T-helper 22 cell (primary cell): Measurements from ENCODE around the gene DCC.

Experiments used
- DNase-seq: peaks from one replicate; pipeline ENCODE4 v3.0.0-alpha.2; 2020; ENCODE audit warnings: low read depth

The DCC gene

GRCh38 chr18:52824126-52824525 lies 484.1 kb downstream of the DCC start:
- DNase-seq, result no peak

- DNase-seq, result no peak
Measured at GRCh38 chr18:52826994-52827393, 487.0 kb downstream of the DCC start.

- no peak for DNase-seq
Measured at GRCh38 chr18:52829320-52829719, 489.3 kb downstream of the DCC start.

GRCh38 chr18:52829876-52830405 lies 489.9 kb downstream of the DCC start:
- no peak for DNase-seq

GRCh38 chr18:52844323-52844722 lies 504.3 kb downstream of the DCC start:
- no peak for DNase-seq

GRCh38 chr18:52845036-52845435 lies 505.0 kb downstream of the DCC start:
- no peak for DNase-seq

GRCh38 chr18:52850031-52850560 lies 510.1 kb downstream of the DCC start:
- DNase-seq, result no peak

- no peak for DNase-seq
Measured at GRCh38 chr18:52861558-52861957, 521.6 kb downstream of the DCC start.

GRCh38 chr18:52869349-52869923 lies 529.4 kb downstream of the DCC start:
- DNase-seq, result no peak

GRCh38 chr18:52869942-52870907 lies 530.2 kb downstream of the DCC start:
- no peak for DNase-seq

GRCh38 chr18:52874774-52875173 lies 534.8 kb downstream of the DCC start:
- DNase-seq, result no peak

- DNase-seq, result no peak
Measured at GRCh38 chr18:52875725-52876124, 535.7 kb downstream of the DCC start.

- no peak for DNase-seq
Measured at GRCh38 chr18:52888014-52888413, 548.0 kb downstream of the DCC start.

GRCh38 chr18:52894801-52895200 lies 554.8 kb downstream of the DCC start:
- DNase-seq, result no peak

GRCh38 chr18:52897611-52898484 lies 557.9 kb downstream of the DCC start:
- DNase-seq, result no peak

- DNase-seq, result no peak
Measured at GRCh38 chr18:52898485-52899058, 558.6 kb downstream of the DCC start.

GRCh38 chr18:52902188-52902587 lies 562.2 kb downstream of the DCC start:
- DNase-seq, result no peak

- no peak for DNase-seq
Measured at GRCh38 chr18:52903857-52904256, 563.9 kb downstream of the DCC start.

GRCh38 chr18:52907543-52908308 lies 567.7 kb downstream of the DCC start:
- no peak for DNase-seq

GRCh38 chr18:52914148-52914547 lies 574.2 kb downstream of the DCC start:
- DNase-seq, result no peak

- DNase-seq, result no peak
Measured at GRCh38 chr18:52920665-52921064, 580.7 kb downstream of the DCC start.
